Epithelial cell of proximal tubule (primary cell): ENCODE data around the gene AFAP1. TPM values are rescaled to one million over a fixed set of nuclear protein-coding genes. Genes with fewer than 3 reads are reported as not detected.

Experiments used
- DNase-seq: peaks from one replicate; pipeline ENCODE4 v3.0.0-alpha.2; 2011; ENCODE audit warnings: low read depth
- H3K4me3 ChIP-seq: 2 replicates; pipeline ENCODE4 v1.5.1; 2011; ENCODE audit warnings: low read depth, mild to moderate bottlenecking, low read length
- total RNA-seq: library from RNA; depleted of rRNA; stranded (reverse); fragments of >200 nt; gene quantifications from 2 replicates; pipeline ENCODE4 v1.2.3, GENCODE V29; 2015
- TF ChIP-seq, protein P1 (sequence below): conservative IDR thresholded peaks from 2 replicates; pipeline ENCODE4 v1.5.1; 2012; ENCODE audit warnings: low read depth, mild to moderate bottlenecking, low read length

The AFAP1 gene
- total RNA-seq, 1 donor from 2014 or later = 26.2 TPM

DNA sequence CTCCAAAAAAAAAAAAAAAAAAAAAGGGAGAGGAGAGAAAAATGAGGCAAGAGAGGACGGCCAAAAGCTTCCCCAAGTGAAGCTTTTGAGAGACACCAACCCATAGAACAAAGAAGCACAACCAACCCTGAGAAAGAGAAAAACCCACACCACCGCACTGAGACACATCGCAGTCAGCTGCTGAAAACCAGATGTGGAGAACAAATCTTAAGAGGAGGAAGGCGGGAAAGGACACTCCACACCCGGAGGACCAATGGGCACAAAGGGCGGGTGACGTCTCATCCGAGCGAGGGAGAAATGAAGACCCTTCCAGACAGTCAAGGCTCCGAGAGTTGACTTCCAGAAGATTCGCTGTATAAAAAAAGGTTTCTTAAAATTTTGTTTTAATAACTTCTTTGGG, 112.1 kb downstream of the AFAP1 start:
- TF ChIP-seq, protein P1, sequence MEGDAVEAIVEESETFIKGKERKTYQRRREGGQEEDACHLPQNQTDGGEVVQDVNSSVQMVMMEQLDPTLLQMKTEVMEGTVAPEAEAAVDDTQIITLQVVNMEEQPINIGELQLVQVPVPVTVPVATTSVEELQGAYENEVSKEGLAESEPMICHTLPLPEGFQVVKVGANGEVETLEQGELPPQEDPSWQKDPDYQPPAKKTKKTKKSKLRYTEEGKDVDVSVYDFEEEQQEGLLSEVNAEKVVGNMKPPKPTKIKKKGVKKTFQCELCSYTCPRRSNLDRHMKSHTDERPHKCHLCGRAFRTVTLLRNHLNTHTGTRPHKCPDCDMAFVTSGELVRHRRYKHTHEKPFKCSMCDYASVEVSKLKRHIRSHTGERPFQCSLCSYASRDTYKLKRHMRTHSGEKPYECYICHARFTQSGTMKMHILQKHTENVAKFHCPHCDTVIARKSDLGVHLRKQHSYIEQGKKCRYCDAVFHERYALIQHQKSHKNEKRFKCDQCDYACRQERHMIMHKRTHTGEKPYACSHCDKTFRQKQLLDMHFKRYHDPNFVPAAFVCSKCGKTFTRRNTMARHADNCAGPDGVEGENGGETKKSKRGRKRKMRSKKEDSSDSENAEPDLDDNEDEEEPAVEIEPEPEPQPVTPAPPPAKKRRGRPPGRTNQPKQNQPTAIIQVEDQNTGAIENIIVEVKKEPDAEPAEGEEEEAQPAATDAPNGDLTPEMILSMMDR = no peak
- DNase-seq = no peak
- H3K4me3 ChIP-seq = no peak overlapping the region

- no peak for DNase-seq
Measured at GRCh38 chr4:7826909-7827306, 112.8 kb downstream of the AFAP1 start.

DNA sequence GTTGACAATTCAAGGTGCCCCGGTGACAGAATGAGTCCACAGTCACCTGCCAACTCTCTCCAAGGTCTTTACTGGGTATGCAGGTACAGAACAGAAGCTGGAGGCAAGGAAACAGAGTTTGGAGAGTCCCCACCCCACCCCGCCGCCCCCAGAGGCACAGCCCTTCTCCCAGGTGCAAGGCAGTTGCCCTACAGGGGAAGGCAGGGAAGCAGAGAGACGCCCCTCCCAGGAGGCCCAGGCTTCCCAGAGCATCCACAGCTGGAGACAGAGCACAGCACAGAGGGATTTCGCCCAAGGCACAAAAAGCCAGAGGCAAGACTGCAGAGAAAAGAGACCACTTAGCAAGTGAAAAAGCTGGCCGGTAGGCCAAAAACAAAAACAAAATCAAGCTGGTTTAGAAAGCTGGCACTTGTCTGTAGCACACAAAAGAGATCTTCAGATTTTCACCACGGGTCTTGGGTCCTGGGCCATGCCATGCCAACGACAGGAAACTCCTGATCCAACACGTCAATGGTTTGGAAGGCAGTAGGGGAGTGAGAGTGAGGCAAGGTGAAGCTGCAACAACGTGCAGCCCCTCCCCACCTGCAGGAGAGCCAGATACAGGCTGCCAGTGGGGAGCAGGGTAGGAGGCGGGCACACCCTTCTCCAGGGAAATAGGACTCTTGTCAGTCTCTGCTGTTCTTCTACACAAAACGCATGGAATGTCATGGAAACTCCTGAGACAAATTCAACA, 113.3 kb downstream of the AFAP1 start:
- TF ChIP-seq, protein P1 = no peak
- DNase-seq = no peak
- no peak overlapping the region for H3K4me3 ChIP-seq

More at GRCh38 chr4:7826909-7827306, 112.8 kb downstream of the AFAP1 start:
- TF ChIP-seq, protein P1 = no peak
- no peak overlapping the region for H3K4me3 ChIP-seq

GRCh38 chr4:7824218-7824617, 115.4 kb downstream of the AFAP1 start:
- no peak for DNase-seq
- H3K4me3 ChIP-seq = no peak overlapping the region
- TF ChIP-seq, protein P1 = no peak

- peak; percentile 73 for DNase-seq
- TF ChIP-seq, protein P1 = no peak
- no peak overlapping the region for H3K4me3 ChIP-seq
Measured at GRCh38 chr4:7823416-7823824, 116.2 kb downstream of the AFAP1 start.

DNA sequence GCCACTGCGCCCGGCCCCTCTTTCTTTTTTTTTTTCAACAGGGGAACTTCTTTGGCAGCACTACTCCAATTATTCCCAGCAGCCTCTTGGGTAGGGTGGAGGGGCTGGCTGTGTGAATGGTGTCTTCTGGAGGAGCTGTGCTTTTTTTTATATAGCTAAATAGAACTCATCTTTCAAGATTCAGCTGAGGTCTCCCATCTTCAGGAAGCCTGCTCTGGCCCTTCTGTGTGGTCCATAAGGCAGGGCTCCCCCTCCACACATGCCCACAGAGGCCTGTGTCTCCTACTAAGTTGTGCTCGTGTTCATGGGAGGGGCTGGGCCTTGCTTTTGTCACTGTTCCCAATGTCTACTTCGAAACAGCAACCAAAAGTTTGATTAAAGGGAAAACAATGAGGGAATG, 116.8 kb downstream of the AFAP1 start:
- TF ChIP-seq, protein P1 = no peak
- no peak for DNase-seq
- no peak overlapping the region for H3K4me3 ChIP-seq

DNA sequence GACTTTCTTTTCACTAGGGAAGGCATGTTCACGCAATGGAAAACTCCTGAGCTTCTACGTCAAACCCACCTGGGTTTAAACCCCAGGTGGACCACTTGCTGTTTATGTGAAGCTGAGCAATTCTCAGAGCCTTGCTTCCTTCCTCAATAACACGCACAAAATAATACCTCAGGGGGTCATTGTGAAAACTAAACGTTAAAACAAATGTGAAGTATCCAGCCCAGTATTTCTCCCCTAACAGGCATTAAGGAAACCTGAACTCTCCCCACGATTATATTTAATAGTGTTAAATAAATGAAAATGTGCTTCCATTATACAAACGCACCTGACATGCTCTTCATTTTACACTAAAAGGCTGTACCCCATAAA, 117.5 kb downstream of the AFAP1 start:
- no peak overlapping the region for H3K4me3 ChIP-seq
- no peak for DNase-seq
- TF ChIP-seq, protein P1 = no peak
